ENCODE results near the gene COX6B2. TPM values are rescaled to one million over a fixed set of nuclear protein-coding genes. Genes with fewer than 3 reads are reported as not detected.

COX6B2 gene
- total and polyA plus RNA-seq, 10 donors, result 0.06 to 1.6 (median 0.47) TPM; not detected in 3

DNA sequence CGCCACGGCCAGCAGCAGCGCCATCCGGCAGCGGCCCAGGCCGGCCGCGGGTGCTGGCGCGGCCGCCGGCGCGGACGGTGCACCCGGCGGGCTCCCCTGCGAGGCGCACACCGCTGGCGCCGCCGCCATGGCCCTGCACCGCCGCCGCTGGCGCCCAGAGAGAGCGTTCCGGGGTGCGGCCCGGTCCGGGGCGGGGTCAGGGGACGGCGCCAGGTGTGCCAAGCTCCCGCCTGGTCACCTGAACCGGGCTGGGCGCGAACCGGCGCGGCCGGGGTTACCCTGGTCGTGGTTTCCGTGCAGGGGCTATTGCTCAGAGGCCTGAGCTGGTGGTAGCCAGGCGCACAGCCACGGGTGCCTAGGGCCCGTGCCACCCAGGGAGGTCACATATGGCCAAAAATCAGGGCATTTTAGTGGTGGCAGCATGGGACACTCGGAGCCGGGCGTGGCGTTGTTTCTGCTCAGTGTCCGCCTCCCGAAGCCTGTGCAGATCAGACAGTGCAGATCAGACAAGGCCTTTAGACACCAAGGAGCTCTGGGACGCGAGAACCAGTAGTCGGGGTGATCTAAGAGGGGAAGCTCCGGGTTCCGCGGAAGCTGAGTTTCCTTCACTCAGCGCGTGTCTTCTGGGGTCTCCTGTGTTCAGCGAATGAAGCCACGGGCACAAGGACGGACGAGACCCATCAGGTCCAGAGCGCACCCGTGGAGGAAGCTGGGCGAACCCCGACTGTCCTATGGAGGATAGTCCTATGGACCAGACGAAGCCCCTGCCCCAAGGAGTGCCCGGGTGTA is 29.8 kb upstream of the COX6B2 start, which contains the start of gene TMEM238:
Gene TMEM238, minus strand, starts transcription at position 162 of the 789 bp plus-strand sequence. Its CDS starts 33 bp downstream, at position 129.
- TF ChIP-seq, protein P1, sequence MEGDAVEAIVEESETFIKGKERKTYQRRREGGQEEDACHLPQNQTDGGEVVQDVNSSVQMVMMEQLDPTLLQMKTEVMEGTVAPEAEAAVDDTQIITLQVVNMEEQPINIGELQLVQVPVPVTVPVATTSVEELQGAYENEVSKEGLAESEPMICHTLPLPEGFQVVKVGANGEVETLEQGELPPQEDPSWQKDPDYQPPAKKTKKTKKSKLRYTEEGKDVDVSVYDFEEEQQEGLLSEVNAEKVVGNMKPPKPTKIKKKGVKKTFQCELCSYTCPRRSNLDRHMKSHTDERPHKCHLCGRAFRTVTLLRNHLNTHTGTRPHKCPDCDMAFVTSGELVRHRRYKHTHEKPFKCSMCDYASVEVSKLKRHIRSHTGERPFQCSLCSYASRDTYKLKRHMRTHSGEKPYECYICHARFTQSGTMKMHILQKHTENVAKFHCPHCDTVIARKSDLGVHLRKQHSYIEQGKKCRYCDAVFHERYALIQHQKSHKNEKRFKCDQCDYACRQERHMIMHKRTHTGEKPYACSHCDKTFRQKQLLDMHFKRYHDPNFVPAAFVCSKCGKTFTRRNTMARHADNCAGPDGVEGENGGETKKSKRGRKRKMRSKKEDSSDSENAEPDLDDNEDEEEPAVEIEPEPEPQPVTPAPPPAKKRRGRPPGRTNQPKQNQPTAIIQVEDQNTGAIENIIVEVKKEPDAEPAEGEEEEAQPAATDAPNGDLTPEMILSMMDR (IDR thresholded peaks at IDR 0.05 in 8 of 11, conservative IDR thresholded peaks at IDR 0.05 in 3 of 11), result no peak
- no peak for TF ChIP-seq POLR2A (IDR thresholded peaks at IDR 0.05)
- no peak for TF ChIP-seq POLR2AphosphoS5 (IDR thresholded peaks at IDR 0.05)
- Histone ChIP-seq H3K27me3 (replicated peaks in 1 of 7) (no peaks in the 10 kb centered on the region), H3K36me3 (peaks cover 4 to 29% (median 25%) of the 10 kb centered on the region in 6 donors), H3K4me3 (peak within 1 kb of the TSS; percentile 33 to 95 (median 85)), H3K9me3 (no peaks in the 10 kb centered on the region), H3K4me1 (peaks cover 37 to 58% (median 50%) of the 10 kb centered on the region in 6 donors), H3K27ac (peak within 1 kb of the TSS; percentile 88 to 96 (median 93))
- intact Hi-C loops (cut with DNase I; ENCODE audit: low total_unique reads), result no loop called here
- DNase-seq, result peak; percentile 91
- WGBS, 5 donors, result 1 to 17% (median 12%) methylated on average over 36 to 72 of the region's 72 CpGs

- Histone ChIP-seq H3K36me3 (peaks cover under 1 to 20% (median 17%) of the 10 kb centered on the region in 6 donors), H3K27ac (peak overlapping the region; percentile 88 to 96 (median 93)), H3K4me3 (peak overlapping the region; percentile 33 to 95 (median 80)), H3K9me3 (no peaks in the 10 kb centered on the region), H3K27me3 (replicated peaks in 1 of 7) (no peaks in the 10 kb centered on the region), H3K4me1 (peaks cover 33 to 49% (median 42%) of the 10 kb centered on the region in 6 donors)
- 2 to 7% (median 4%) methylated on average over 41 to 88 of the region's 88 CpGs for WGBS, 5 donors
- DNase-seq, result peak; percentile 89
- intact Hi-C loops (cut with DNase I; ENCODE audit: low total_unique reads), result no loop called here
- TF ChIP-seq, protein P1 (IDR thresholded peaks at IDR 0.05 in 8 of 11, conservative IDR thresholded peaks at IDR 0.05 in 3 of 11), result peak in 4 of 11 experiments; percentile 21 to 48 (median 35)
- TF ChIP-seq POLR2AphosphoS5 (IDR thresholded peaks at IDR 0.05), result peak; percentile 35 to 69 (median 64)
- no peak for TF ChIP-seq POLR2A (IDR thresholded peaks at IDR 0.05)
Measured at GRCh38 chr19:55383279-55384130, 29.0 kb upstream of the COX6B2 start.

- DNase-seq, result no peak
- Histone ChIP-seq H3K27me3 (replicated peaks in 1 of 7) (peaks cover 0 to 5% (median 3%) of the 10 kb centered on the region in 7 donors), H3K36me3 (peaks cover 0 to 11% (median 8%) of the 10 kb centered on the region in 6 donors), H3K4me1 (peaks cover 24 to 40% (median 33%) of the 10 kb centered on the region in 6 donors), H3K27ac (peak overlapping the region in 1 of 8 donors; percentile 92), H3K9me3 (no peaks in the 10 kb centered on the region), H3K4me3 (no peak overlapping the region)
- TF ChIP-seq, protein P1 (IDR thresholded peaks at IDR 0.05 in 8 of 11, conservative IDR thresholded peaks at IDR 0.05 in 3 of 11), result no peak
- 83 to 96% (median 92%) methylated on average over 3 of the region's 3 CpGs for WGBS, 5 donors
- intact Hi-C loops (cut with DNase I; ENCODE audit: low total_unique reads), result no loop called here
Measured at GRCh38 chr19:55382522-55383054, 28.1 kb upstream of the COX6B2 start.

Measured in spleen (tissue), 11 donors.